Mesenteric fat pad (tissue), 1 donor: ENCODE data around the gene GDI2. TPM values are rescaled to one million over a fixed set of nuclear protein-coding genes. Genes with fewer than 3 reads are reported as not detected.

Source experiments
- DNase-seq: peaks from one replicate; pipeline ENCODE4 v3.0.0-alpha.2; 2020; ENCODE audit warnings: low spot score
- total RNA-seq: library from RNA; stranded (reverse); fragmentation: NEBNext Ultra II Directional; extraction: Animal tissue kit (Norgen Biotek cat#: 25700); gene quantifications from one replicate; pipeline ENCODE4 v1.2.1, GENCODE V29; 2021
- donor health status: DM: yes; HTN: yes; CAD: no.

The GDI2 gene
- total RNA-seq, 1 donor from 2014 or later: 179 TPM

GRCh38 chr10:5744849-5745248 is 68.4 kb downstream of the GDI2 start:
- DNase-seq: no peak

GRCh38 chr10:5743736-5744135 is 69.5 kb downstream of the GDI2 start:
- no peak for DNase-seq

GRCh38 chr10:5742116-5742515 is 71.1 kb downstream of the GDI2 start:
- DNase-seq: no peak

GRCh38 chr10:5741276-5741675 is 72.0 kb downstream of the GDI2 start:
- DNase-seq: no peak

GRCh38 chr10:5738427-5738826 is 74.8 kb downstream of the GDI2 start:
- DNase-seq: no peak

GRCh38 chr10:5737352-5737751 is 75.9 kb downstream of the GDI2 start:
- no peak for DNase-seq

- DNase-seq: no peak
These were observed 76.6 kb downstream of the GDI2 start for GRCh38 chr10:5736591-5736990.

GRCh38 chr10:5735119-5735518 is 78.1 kb downstream of the GDI2 start:
- no peak for DNase-seq

- no peak for DNase-seq
These were observed 81.1 kb downstream of the GDI2 start for GRCh38 chr10:5732141-5732540.

- DNase-seq: no peak
These were observed 81.7 kb downstream of the GDI2 start for GRCh38 chr10:5731559-5731958.

- DNase-seq: no peak
These were observed 82.5 kb downstream of the GDI2 start for GRCh38 chr10:5730766-5731165.

GRCh38 chr10:5723692-5724091 is 89.5 kb downstream of the GDI2 start:
- no peak for DNase-seq

GRCh38 chr10:5720182-5720581 is 93.1 kb downstream of the GDI2 start:
- no peak for DNase-seq

GRCh38 chr10:5719546-5719945 is 93.7 kb downstream of the GDI2 start:
- DNase-seq: no peak

Other genes starting within 250 kb of the GDI2 start
- gene ASB13, start 146.8 kb downstream of the GDI2 start, total RNA-seq: 23.5 TPM
- 55.8 TPM for gene TASOR2, start 128.6 kb downstream of the GDI2 start, total RNA-seq
- gene ANKRD16, start 76.5 kb upstream of the GDI2 start, total RNA-seq: 4.8 TPM
- gene FBH1, start 76.8 kb upstream of the GDI2 start, total RNA-seq: 80.4 TPM
- 24.6 TPM for gene IL15RA, start 164.1 kb upstream of the GDI2 start, total RNA-seq
- gene IL2RA, start 248.9 kb upstream of the GDI2 start, total RNA-seq: 2.4 TPM